K562 (cell line): ENCODE measurements around the gene TMEM120A. TPM values are rescaled to one million over a fixed set of nuclear protein-coding genes. Genes with fewer than 3 reads are reported as not detected.
A peak's percentile ranks its signal among the peaks of the same experiment; 100 is the strongest.

Experiments
- AFF1 ChIP-seq, 2 experiments: fragments of 450-650 bp; IDR thresholded peaks; 2 replicates each; pipeline ENCODE4 v1.6.1; 2018; ENCODE audit warnings: mild to moderate bottlenecking in 2 of 2, low read depth in 1 of 2; ENCODE audit not compliant: partially characterized antibody in 2 of 2
- ETV6 ChIP-seq, 3 experiments: fragments of 150-350 bp in 1 of 3; sonication (generic) in 1 of 3; formaldehyde crosslinking in 1 of 3; IDR thresholded peaks; 2 replicates each; pipeline versions ENCODE4 v1.6.1 to v1.8.0; 2014 to 2022; ENCODE audit warnings: borderline replicate concordance in 2 of 3, low read depth in 2 of 3, antibody characterized with exemption in 1 of 3, low read length in 1 of 3, mild to moderate bottlenecking in 1 of 3, missing genetic modification reagents in 1 of 3
- FOXM1 ChIP-seq, 2 experiments: fragments of 450-650 bp in 1 of 2; sonication (generic) in 1 of 2; formaldehyde crosslinking in 1 of 2; IDR thresholded peaks; 2 replicates each; pipeline versions ENCODE4 v1.6.1 to v1.9.0; 2017 to 2022; ENCODE audit warnings: low read depth in 2 of 2, mild to moderate bottlenecking in 2 of 2, missing genetic modification reagents in 1 of 2, moderate library complexity in 1 of 2
- LCOR ChIP-seq: sonication (generic); formaldehyde crosslinking; IDR thresholded peaks from 2 replicates; pipeline ENCODE4 v1.8.0; 2022; ENCODE audit warnings: mild to moderate bottlenecking, missing genetic modification reagents
- SPI1 ChIP-seq: IDR thresholded peaks from 2 replicates; pipeline ENCODE4 v1.6.1; 2011; ENCODE audit warnings: low read depth, low read length, control low read depth, borderline replicate concordance
- TAF7 ChIP-seq: fragments of 450-650 bp; IDR thresholded peaks from 2 replicates; pipeline ENCODE4 v1.6.1; 2016; ENCODE audit warnings: missing genetic modification characterization, missing compliant biosample characterization
- TOE1 ChIP-seq, 2 experiments: fragments of 450-650 bp in 1 of 2; sonication (generic) in 1 of 2; formaldehyde crosslinking in 1 of 2; IDR thresholded peaks; 2 replicates each; pipeline versions ENCODE4 v1.7.1 to v1.8.0; 2016 to 2022; ENCODE audit warnings: borderline replicate concordance in 2 of 2, mild to moderate bottlenecking in 2 of 2, antibody characterized with exemption in 1 of 2, inconsistent platforms in 1 of 2, low read depth in 1 of 2, missing genetic modification reagents in 1 of 2, moderate library complexity in 1 of 2
- polyA plus RNA-seq, 8 experiments: library from polyadenylated mRNA; depleted of rRNA in 4 of 8; stranded (reverse) in 5 of 8; unstranded in 3 of 8; fragments of >200 nt; fragmentation: Nextera tagmentation in 2 of 8; fragmentation: Illumina TruSeq in 1 of 8; extraction: Ambion mirVana in 2 of 8; extraction: Trizol in 1 of 8; gene quantifications; 2 replicates each; pipeline versions ENCODE4 v1.2.1 to v1.2.3, GENCODE V29; 2011 to 2014; ENCODE audit warnings: inconsistent platforms in 1 of 8, missing spikeins in 1 of 8
- total RNA-seq, 7 experiments: library from RNA; depleted of rRNA in 6 of 7; stranded (reverse); fragments of >200 nt in 6 of 7; fragmentation: Illumina TruSeq in 2 of 7; extraction: Trizol in 2 of 7; gene quantifications; 2 replicates each; pipeline versions ENCODE4 v1.2.1 to v1.2.3, GENCODE V29; 2011 to 2021; ENCODE audit warnings: low replicate concordance in 1 of 7
- TF ChIP-seq, protein P1 (sequence below): sonication (generic); formaldehyde crosslinking; IDR thresholded peaks from 2 replicates; pipeline ENCODE4 v1.8.1; 2023; ENCODE audit warnings: mild to moderate bottlenecking, missing genetic modification reagents, moderate library complexity
- TF ChIP-seq, protein P2 (sequence below), 2 experiments: fragments of 450-650 bp; formaldehyde crosslinking in 1 of 2; IDR thresholded peaks; 2 replicates each; pipeline versions ENCODE4 v1.4.0 to v1.6.1; 2014 to 2020; ENCODE audit warnings: mild to moderate bottlenecking in 2 of 2, borderline replicate concordance in 1 of 2, low read depth in 1 of 2

The TMEM120A gene
- total and polyA plus RNA-seq, 9 of the 15 experiments (the other 6 are each of a cell fraction or from before 2014, with no cell fraction given): 2.3 to 90.2 (median 22.9) TPM

DNA sequence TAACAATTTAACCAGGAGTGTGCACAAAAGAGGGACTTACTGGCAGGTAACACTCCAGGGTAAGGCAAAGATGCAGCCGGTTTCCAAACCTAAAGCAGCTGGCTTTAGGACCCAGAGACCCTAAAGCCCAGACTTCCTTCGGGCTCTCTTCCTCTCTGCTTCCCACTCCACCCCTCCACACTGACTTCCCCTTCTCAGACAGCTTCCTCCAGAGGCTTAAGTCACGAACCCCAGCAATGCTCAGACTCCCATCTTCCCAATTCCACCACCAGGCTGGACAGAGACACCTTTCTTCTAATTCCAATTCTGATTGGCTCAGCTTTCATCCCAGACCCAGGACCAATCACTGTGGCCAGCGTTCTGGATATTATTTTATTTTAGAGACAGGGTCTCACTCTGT, 28.6 kb upstream of the TMEM120A start (continued):
- TF ChIP-seq AFF1 (IDR thresholded peaks at IDR 0.05; ENCODE audit: low read depth in 1 of 2, partially characterized antibody in 2 of 2) (peak in 1 of 2 experiments; percentile 9), FOXM1 (IDR thresholded peaks at IDR 0.05; ENCODE audit: low read depth) (peak; percentile 46; the same call in 1 of the 2 replicates), FOXM1 (CRISPR knock-in tag; IDR thresholded peaks at IDR 0.05; ENCODE audit: low read depth) (no peak), LCOR (CRISPR knock-in tag) (no peak), SPI1 (peak; percentile 95), TAF7 (no peak), ETV6 (IDR thresholded peaks at IDR 0.05; ENCODE audit: borderline replicate concordance in 1 of 2, low read depth in 2 of 2, low read length in 1 of 2) (peak; percentile 55 to 90; a peak in 3 of 4 replicates), ETV6 (CRISPR knock-in tag; IDR thresholded peaks at IDR 0.05; ENCODE audit: borderline replicate concordance) (no peak), TOE1 (IDR thresholded peaks at IDR 0.05; ENCODE audit: borderline replicate concordance) (0 out of 2 replicates have a peak, but pooled peaks have one; percentile 40), TOE1 (CRISPR knock-in tag; IDR thresholded peaks at IDR 0.05; ENCODE audit: borderline replicate concordance, low read depth) (no peak)
- TF ChIP-seq, protein P1, sequence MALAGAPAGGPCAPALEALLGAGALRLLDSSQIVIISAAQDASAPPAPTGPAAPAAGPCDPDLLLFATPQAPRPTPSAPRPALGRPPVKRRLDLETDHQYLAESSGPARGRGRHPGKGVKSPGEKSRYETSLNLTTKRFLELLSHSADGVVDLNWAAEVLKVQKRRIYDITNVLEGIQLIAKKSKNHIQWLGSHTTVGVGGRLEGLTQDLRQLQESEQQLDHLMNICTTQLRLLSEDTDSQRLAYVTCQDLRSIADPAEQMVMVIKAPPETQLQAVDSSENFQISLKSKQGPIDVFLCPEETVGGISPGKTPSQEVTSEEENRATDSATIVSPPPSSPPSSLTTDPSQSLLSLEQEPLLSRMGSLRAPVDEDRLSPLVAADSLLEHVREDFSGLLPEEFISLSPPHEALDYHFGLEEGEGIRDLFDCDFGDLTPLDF (CRISPR knock-in tag): no peak
- TF ChIP-seq, protein P2, sequence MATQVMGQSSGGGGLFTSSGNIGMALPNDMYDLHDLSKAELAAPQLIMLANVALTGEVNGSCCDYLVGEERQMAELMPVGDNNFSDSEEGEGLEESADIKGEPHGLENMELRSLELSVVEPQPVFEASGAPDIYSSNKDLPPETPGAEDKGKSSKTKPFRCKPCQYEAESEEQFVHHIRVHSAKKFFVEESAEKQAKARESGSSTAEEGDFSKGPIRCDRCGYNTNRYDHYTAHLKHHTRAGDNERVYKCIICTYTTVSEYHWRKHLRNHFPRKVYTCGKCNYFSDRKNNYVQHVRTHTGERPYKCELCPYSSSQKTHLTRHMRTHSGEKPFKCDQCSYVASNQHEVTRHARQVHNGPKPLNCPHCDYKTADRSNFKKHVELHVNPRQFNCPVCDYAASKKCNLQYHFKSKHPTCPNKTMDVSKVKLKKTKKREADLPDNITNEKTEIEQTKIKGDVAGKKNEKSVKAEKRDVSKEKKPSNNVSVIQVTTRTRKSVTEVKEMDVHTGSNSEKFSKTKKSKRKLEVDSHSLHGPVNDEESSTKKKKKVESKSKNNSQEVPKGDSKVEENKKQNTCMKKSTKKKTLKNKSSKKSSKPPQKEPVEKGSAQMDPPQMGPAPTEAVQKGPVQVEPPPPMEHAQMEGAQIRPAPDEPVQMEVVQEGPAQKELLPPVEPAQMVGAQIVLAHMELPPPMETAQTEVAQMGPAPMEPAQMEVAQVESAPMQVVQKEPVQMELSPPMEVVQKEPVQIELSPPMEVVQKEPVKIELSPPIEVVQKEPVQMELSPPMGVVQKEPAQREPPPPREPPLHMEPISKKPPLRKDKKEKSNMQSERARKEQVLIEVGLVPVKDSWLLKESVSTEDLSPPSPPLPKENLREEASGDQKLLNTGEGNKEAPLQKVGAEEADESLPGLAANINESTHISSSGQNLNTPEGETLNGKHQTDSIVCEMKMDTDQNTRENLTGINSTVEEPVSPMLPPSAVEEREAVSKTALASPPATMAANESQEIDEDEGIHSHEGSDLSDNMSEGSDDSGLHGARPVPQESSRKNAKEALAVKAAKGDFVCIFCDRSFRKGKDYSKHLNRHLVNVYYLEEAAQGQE (IDR thresholded peaks at IDR 0.05; ENCODE audit: borderline replicate concordance): peak; percentile 40; the same call in 1 of the 2 replicates
- TF ChIP-seq, protein P2 (CRISPR knock-in tag; IDR thresholded peaks at IDR 0.05; ENCODE audit: low read depth): no peak
